ENCODE measurements around the gene EVA1C. TPM values are rescaled to one million over a fixed set of nuclear protein-coding genes. Genes with fewer than 3 reads are reported as not detected.

EVA1C gene
- total and polyA plus RNA-seq, 9 of the 15 experiments (the other 6 are each of a cell fraction or from before 2014, with no cell fraction given), result 0.22 TPM; not detected in 8

GRCh38 chr21:32391755-32392154, 20.8 kb upstream of the EVA1C start:
- Histone ChIP-seq H3K36me3 (ENCODE audit: control insufficient read depth, insufficient read depth, low read length) (peaks cover 42% of the 10 kb centered on the region; the same call in 2 of the 3 replicates), H2AFZ (ENCODE audit: low read depth, low read length) (no peak overlapping the region), H3K4me2 (ENCODE audit: insufficient read depth, low read length) (peak overlapping the region; percentile 89), H3K4me1 (replicated peaks in 1 of 2; ENCODE audit: control insufficient read depth in 2 of 2, insufficient read depth in 2 of 2, low read length in 2 of 2) (peaks cover 12 to 16% of the 10 kb centered on the region in 2 experiments; a peak in 3 of 5 replicates), H4K20me1 (replicated peaks; ENCODE audit: control insufficient read depth, insufficient read depth, low read length) (peaks cover 35% of the 10 kb centered on the region), H3K79me2 (ENCODE audit: control insufficient read depth, insufficient read depth, low read length) (peaks cover 63% of the 10 kb centered on the region), H3K9ac (ENCODE audit: insufficient read depth in 1 of 2, low read depth in 2 of 2, low read length in 2 of 2) (peak overlapping the region in 1 of 2 experiments; percentile 79; a peak in 3 of 4 replicates), H3K27ac (ENCODE audit: extremely low read depth, low read depth, low read length) (no peak overlapping the region; the same call in 2 of the 3 replicates), H3K4me3 (peak overlapping the region; percentile 97), H3K27me3 (ENCODE audit: control insufficient read depth in 2 of 2, insufficient read depth in 2 of 2, low read length in 2 of 2) (no peaks in the 10 kb centered on the region), H3K9me3 (replicated peaks; ENCODE audit: control insufficient read depth, insufficient read depth, low read depth, low read length) (no peaks in the 10 kb centered on the region), H3K9me1 (ENCODE audit: control insufficient read depth, insufficient read depth, low read length) (peaks cover 3% of the 10 kb centered on the region)
- in situ Hi-C loops (cut with MboI) (no loop called here), intact Hi-C loops (cut with micrococcal nuclease) (loop anchor here (5.0 kb wide), 1 partner anchor 221 kb away; the partner anchor contains the start of gene CFAP298)
- no TSS peak for BruUV-seq (replicated peaks)
- 11% methylated on average over 4 of the region's 4 CpGs for WGBS (ENCODE audit: insufficient coverage, low coverage, missing lambda C conversion rate)
- FAIRE-seq (no peak), DNase-seq (ENCODE audit: extremely low read depth in 1 of 4, low spot score in 3 of 4) (no peak), ATAC-seq (no peak)
- TF ChIP-seq BCOR (IDR thresholded peaks at IDR 0.05), result 0 out of 2 replicates have a peak, but pooled peaks have one; percentile 26
- no peak for TF ChIP-seq RFX7 (CRISPR knock-in tag; IDR thresholded peaks at IDR 0.05)
- TF ChIP-seq NCOR1 (IDR thresholded peaks at IDR 0.05), result no peak
- no peak for TF ChIP-seq PYGO2 (tag; IDR thresholded peaks at IDR 0.05)
- TF ChIP-seq MXD1 (CRISPR knock-in tag; IDR thresholded peaks at IDR 0.05; ENCODE audit: borderline replicate concordance, poor library complexity, severe bottlenecking), result no peak
- no peak for TF ChIP-seq ZFP1 (CRISPR knock-in tag; IDR thresholded peaks at IDR 0.05)
- TF ChIP-seq ZNF695 (CRISPR knock-in tag; IDR thresholded peaks at IDR 0.05), result no peak
- peak; percentile 98 for TF ChIP-seq ZNF121 (CRISPR knock-in tag; conservative IDR thresholded peaks at IDR 0.05)
- TF ChIP-seq ZNF316 (IDR thresholded peaks at IDR 0.05), result no peak
- no peak for TF ChIP-seq ZNF134 (CRISPR knock-in tag; conservative IDR thresholded peaks at IDR 0.05)
- peak; percentile 7 for TF ChIP-seq RBM25 (IDR thresholded peaks at IDR 0.05; ENCODE audit: low read depth, low read length, severe bottlenecking)
- POLR2A ChIA-PET, result interaction anchor here (1.0 to 1.6 kb wide), 3 partner anchors 9 to 207 kb away, joined by 3 to 5 read pairs (median 3); no protein-coding TSS in a partner anchor
- CTCF ChIA-PET (ENCODE audit: low intra/inter-chr PET ratio), result no interaction called here
